Amniotic epithelial cell (primary cell): ENCODE measurements around the gene LMTK3.
A peak's percentile ranks its signal among the peaks of the same experiment; 100 is the strongest.

ENCODE experiments used
- DNase-seq: peaks from one replicate; pipeline ENCODE4 v3.0.0-alpha.2; 2010; ENCODE audit warnings: low read depth

LMTK3 gene

GRCh38 chr19:48508729-48509411 is 2.8 kb downstream of the LMTK3 start:
- no peak for DNase-seq

GRCh38 chr19:48507911-48508439 is 3.7 kb downstream of the LMTK3 start:
- DNase-seq, result no peak

GRCh38 chr19:48506138-48506733 is 5.4 kb downstream of the LMTK3 start:
- peak; percentile 53 for DNase-seq

- no peak for DNase-seq
These were observed 9.2 kb downstream of the LMTK3 start for GRCh38 chr19:48502350-48503018.

- DNase-seq, result peak; percentile 67
These were observed 9.9 kb downstream of the LMTK3 start for GRCh38 chr19:48501494-48502349.

- no peak for DNase-seq
These were observed 10.7 kb downstream of the LMTK3 start for GRCh38 chr19:48500830-48501493.

GRCh38 chr19:48499316-48500090 is 12.1 kb downstream of the LMTK3 start:
- no peak for DNase-seq

GRCh38 chr19:48498595-48499311 is 12.9 kb downstream of the LMTK3 start:
- DNase-seq, result no peak

- no peak for DNase-seq
These were observed 13.7 kb downstream of the LMTK3 start for GRCh38 chr19:48497728-48498594.

- DNase-seq, result no peak
These were observed 14.5 kb downstream of the LMTK3 start for GRCh38 chr19:48496959-48497727.

GRCh38 chr19:48495396-48495795 is 16.2 kb downstream of the LMTK3 start:
- DNase-seq, result no peak

- no peak for DNase-seq
These were observed 17.8 kb downstream of the LMTK3 start for GRCh38 chr19:48493718-48494401.

- peak; percentile 98 for DNase-seq
These were observed 18.5 kb downstream of the LMTK3 start for GRCh38 chr19:48492925-48493717.

- DNase-seq, result no peak
These were observed 19.9 kb downstream of the LMTK3 start for GRCh38 chr19:48491793-48492123.

GRCh38 chr19:48490981-48491792 is 20.4 kb downstream of the LMTK3 start:
- DNase-seq, result no peak

- no peak for DNase-seq
These were observed 21.9 kb downstream of the LMTK3 start for GRCh38 chr19:48489608-48490216.
